Keratinocyte (primary cell): ENCODE measurements around the gene DSG4. TPM values are rescaled to one million over a fixed set of nuclear protein-coding genes. Genes with fewer than 3 reads are reported as not detected.

ENCODE experiments used
- DNase-seq: peaks from one replicate; pipeline ENCODE4 v3.0.0-alpha.2; 2011; ENCODE audit warnings: low read depth, missing footprints, low spot score
- FAIRE-seq: peaks from 2 replicates; lab custom pipeline; 2011; peaks lifted over from hg19 to GRCh38; lab: Jason Lieb, UNC
- H2AFZ ChIP-seq: 2 replicates; pipeline ENCODE4 v1.6.0; 2012; ENCODE audit warnings: low read length, control low read depth, inconsistent platforms; ENCODE audit not compliant: control insufficient read depth
- H3K27ac ChIP-seq: 2 replicates; pipeline ENCODE4 v1.5.1; 2011; ENCODE audit warnings: low read length; ENCODE audit not compliant: control insufficient read depth, insufficient read depth
- H3K27me3 ChIP-seq: 3 replicates; pipeline ENCODE4 v1.6.0; 2011; ENCODE audit warnings: low read length; ENCODE audit not compliant: control insufficient read depth, insufficient read depth; ENCODE audit errors: extremely low read depth
- H3K36me3 ChIP-seq, 2 experiments: 2 replicates in 1 of 2; 3 replicates in 1 of 2; pipeline ENCODE4 v1.5.1; 2011; ENCODE audit warnings: low read length in 2 of 2, mild to moderate bottlenecking in 1 of 2; ENCODE audit not compliant: control insufficient read depth in 2 of 2, insufficient read depth in 2 of 2; ENCODE audit errors: extremely low read depth in 1 of 2
- H3K4me1 ChIP-seq: 3 replicates; pipeline ENCODE4 v1.5.1; 2011; ENCODE audit warnings: low read length; ENCODE audit not compliant: control insufficient read depth, insufficient read depth; ENCODE audit errors: extremely low read depth
- H3K4me2 ChIP-seq: 3 replicates; pipeline ENCODE4 v1.6.0; 2011; ENCODE audit warnings: low read depth, low read length; ENCODE audit not compliant: control insufficient read depth, insufficient read depth; ENCODE audit errors: extremely low read depth
- H3K4me3 ChIP-seq, 3 experiments: fragments of 200-600 bp in 1 of 3; sonication (generic) in 1 of 3; 2 replicates in 2 of 3; 3 replicates in 1 of 3; pipeline ENCODE4 v1.5.1; 2011 to 2016; ENCODE audit warnings: low read length in 3 of 3, mild to moderate bottlenecking in 3 of 3, control low read depth in 2 of 3, inconsistent platforms in 1 of 3, low read depth in 1 of 3, mixed read lengths in 1 of 3, mixed run types in 1 of 3, moderate library complexity in 1 of 3; ENCODE audit not compliant: control insufficient read depth in 2 of 3, insufficient read depth in 2 of 3; ENCODE audit errors: extremely low read depth in 1 of 3
- H3K79me2 ChIP-seq: 2 replicates; pipeline ENCODE4 v1.6.0; 2012; ENCODE audit warnings: low read length; ENCODE audit not compliant: control insufficient read depth, insufficient read depth
- H3K9ac ChIP-seq: 3 replicates; pipeline ENCODE4 v1.6.0; 2011; ENCODE audit warnings: low read length; ENCODE audit not compliant: control insufficient read depth, insufficient read depth; ENCODE audit errors: extremely low read depth
- H3K9me1 ChIP-seq: 3 replicates; pipeline ENCODE4 v1.6.0; 2011; ENCODE audit warnings: low read length; ENCODE audit not compliant: control insufficient read depth, insufficient read depth; ENCODE audit errors: extremely low read depth
- H3K9me3 ChIP-seq: 2 replicates; pipeline ENCODE4 v1.5.1; 2012; ENCODE audit warnings: low read depth, low read length; ENCODE audit not compliant: control insufficient read depth
- H4K20me1 ChIP-seq: 3 replicates; pipeline ENCODE4 v1.6.0; 2011; ENCODE audit warnings: low read length; ENCODE audit not compliant: control insufficient read depth, insufficient read depth; ENCODE audit errors: extremely low read depth
- CTCF ChIP-seq, 3 experiments: IDR thresholded peaks in 1 of 3; conservative IDR thresholded peaks in 1 of 3; optimal IDR thresholded peaks in 1 of 3; 2 replicates in 2 of 3; 3 replicates in 1 of 3; pipeline versions ENCODE3 to v1.5.1; 2011; ENCODE audit warnings: low read length in 3 of 3, mild to moderate bottlenecking in 3 of 3, moderate library complexity in 2 of 3, control low read depth in 1 of 3, inconsistent platforms in 1 of 3; ENCODE audit not compliant: insufficient read depth in 2 of 3; ENCODE audit errors: extremely low read depth in 1 of 3
- EZH2 ChIP-seq: IDR thresholded peaks from one replicate; pipeline ENCODE4 v1.6.1; 2012; ENCODE audit warnings: inconsistent platforms, mild to moderate bottlenecking, low read length, moderate library complexity
- dilution Hi-C: fragments of 300-500 bp; cut with MboI; formaldehyde crosslinking; loops from one replicate; pipeline ENCODE4 v1.7.0; 2020; ENCODE audit warnings: low sequenced_read_pairs; ENCODE audit not compliant: extremely low pct_ligation_motif_present
- polyA plus RNA-seq, 5 experiments: library from polyadenylated mRNA; depleted of rRNA in 3 of 5; stranded (reverse) in 3 of 5; stranded (forward) in 1 of 5; unstranded in 1 of 5; fragments of >200 nt; gene quantifications; 1 replicate in 1 of 5; 2 replicates in 3 of 5; 3 replicates in 1 of 5; pipeline versions ENCODE4 v1.2.1 to v1.2.3, GENCODE V29; 2011 to 2012; ENCODE audit warnings: missing spikeins in 2 of 5, low read depth in 1 of 5, low replicate concordance in 1 of 5

DSG4 gene
- polyA plus RNA-seq, 1 donor (not counting 4 experiments of a cell fraction or from before 2014, with no cell fraction given) = 0.18 TPM

DNA sequence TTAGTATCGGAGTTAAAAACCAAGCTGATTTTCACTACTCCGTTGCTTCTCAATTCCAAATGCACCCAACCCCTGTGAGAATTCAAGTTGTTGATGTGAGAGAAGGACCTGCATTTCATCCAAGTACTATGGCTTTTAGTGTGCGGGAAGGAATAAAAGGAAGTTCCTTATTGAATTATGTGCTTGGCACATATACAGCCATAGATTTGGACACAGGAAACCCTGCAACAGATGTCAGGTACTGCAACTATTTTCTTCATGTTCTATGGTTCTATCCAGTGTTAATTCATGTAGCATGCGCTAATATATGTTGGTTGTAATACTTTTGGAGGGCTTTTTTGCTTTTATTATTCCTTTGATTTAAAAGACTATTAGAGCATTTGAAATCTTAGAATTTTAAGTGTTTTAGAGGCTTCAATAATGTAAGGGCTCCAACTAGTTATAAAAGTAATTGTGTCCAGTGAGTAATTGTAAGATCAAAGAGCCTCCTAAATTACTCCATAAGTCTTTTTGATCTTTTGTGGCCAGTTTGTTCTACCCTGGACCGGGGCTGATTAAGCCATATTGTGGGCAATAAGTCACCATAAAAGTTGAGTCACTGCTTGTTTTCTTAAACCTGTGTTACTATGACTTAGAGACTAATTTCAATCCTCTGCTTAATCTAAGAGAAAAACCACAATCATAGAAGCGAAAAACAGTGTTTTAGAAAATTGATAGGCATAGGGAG, 22.9 kb downstream of the DSG4 start:
- Histone ChIP-seq H3K4me2 (no peak overlapping the region), H3K36me3 (no peaks in the 10 kb centered on the region), H3K79me2 (no peaks in the 10 kb centered on the region), H3K9me1 (no peaks in the 10 kb centered on the region), H2AFZ (no peak overlapping the region), H3K27me3 (no peaks in the 10 kb centered on the region), H3K9ac (no peak overlapping the region), H3K4me1 (no peaks in the 10 kb centered on the region), H3K27ac (no peak overlapping the region), H4K20me1 (no peaks in the 10 kb centered on the region), H3K9me3 (no peaks in the 10 kb centered on the region), H3K4me3 (no peak overlapping the region)
- no peak for TF ChIP-seq EZH2
- no peak for TF ChIP-seq CTCF (optimal IDR thresholded peaks at IDR 0.05 in 1 of 3, IDR thresholded peaks at IDR 0.05 in 1 of 3, conservative IDR thresholded peaks at IDR 0.05 in 1 of 3; ENCODE audit: extremely low read depth in 1 of 3, insufficient read depth in 2 of 3, low read length in 3 of 3)
- no peak for DNase-seq
- dilution Hi-C loops = no loop called here
- peak; percentile 68 for FAIRE-seq

DNA sequence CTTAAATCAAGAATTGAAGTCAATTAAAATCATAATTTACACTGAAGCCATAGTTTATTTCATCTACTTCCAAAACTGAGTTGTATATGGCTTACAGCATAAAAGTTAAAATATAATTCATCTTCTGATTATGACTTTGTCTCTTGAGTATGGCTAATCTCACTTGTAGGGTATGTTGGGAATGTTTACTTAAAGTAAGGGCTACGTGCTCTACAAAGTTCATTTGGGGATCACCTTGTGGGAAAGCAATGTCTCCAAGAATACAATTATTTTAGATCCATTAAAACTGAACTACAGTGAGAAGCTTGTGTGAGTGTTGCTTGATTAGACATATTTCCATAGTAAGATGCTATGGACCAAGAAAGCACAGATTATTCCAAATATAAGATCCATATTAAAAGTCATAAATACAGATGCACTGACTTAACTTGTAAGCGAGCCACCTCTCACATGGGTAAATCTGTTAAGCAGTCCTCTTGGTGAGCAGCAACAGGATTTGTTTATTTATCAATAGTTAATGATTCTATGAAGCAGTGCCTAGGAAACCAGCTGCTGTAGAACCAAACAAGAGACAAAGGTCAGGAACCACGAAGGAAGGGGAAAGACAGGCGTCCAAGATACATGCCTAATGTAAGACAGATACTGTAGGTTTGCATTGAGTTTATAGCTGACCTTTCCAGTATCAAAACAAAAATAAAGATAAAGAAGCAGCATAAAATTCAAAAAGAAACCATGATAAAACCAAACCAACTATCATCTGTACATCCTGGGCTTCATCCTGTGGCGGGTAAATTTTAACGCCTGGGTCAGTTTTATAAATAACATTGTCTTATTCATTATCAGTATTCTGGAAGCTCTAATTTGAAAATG, 24.8 kb downstream of the DSG4 start:
- H3K4me1 ChIP-seq = no peaks in the 10 kb centered on the region
- no peak overlapping the region for H3K4me3 ChIP-seq
- DNase-seq (no peak), FAIRE-seq (no peak)
- H3K27me3 ChIP-seq = no peaks in the 10 kb centered on the region
- H2AFZ ChIP-seq = no peak overlapping the region
- no peak overlapping the region for H3K9ac ChIP-seq
- H3K79me2 ChIP-seq = no peaks in the 10 kb centered on the region
- H3K36me3 ChIP-seq = no peaks in the 10 kb centered on the region
- no peak overlapping the region for H3K27ac ChIP-seq
- dilution Hi-C loops = no loop called here
- no peak for TF ChIP-seq CTCF (optimal IDR thresholded peaks at IDR 0.05 in 1 of 3, IDR thresholded peaks at IDR 0.05 in 1 of 3, conservative IDR thresholded peaks at IDR 0.05 in 1 of 3; ENCODE audit: extremely low read depth in 1 of 3, insufficient read depth in 2 of 3, low read length in 3 of 3)
- no peak for TF ChIP-seq EZH2
- no peaks in the 10 kb centered on the region for H4K20me1 ChIP-seq
- H3K4me2 ChIP-seq = no peak overlapping the region
- no peaks in the 10 kb centered on the region for H3K9me1 ChIP-seq
- no peaks in the 10 kb centered on the region for H3K9me3 ChIP-seq
